ENCODE measurements around the gene GRM1. TPM values are rescaled to one million over a fixed set of nuclear protein-coding genes. Genes with fewer than 3 reads are reported as not detected.

The GRM1 gene
- total RNA-seq, 1 experiment from 2014 or later = not detected

- no peak for DNase-seq (ENCODE audit: low read depth)
These were observed 428.0 kb downstream of the GRM1 start for GRCh38 chr6:146456886-146457285.

DNA sequence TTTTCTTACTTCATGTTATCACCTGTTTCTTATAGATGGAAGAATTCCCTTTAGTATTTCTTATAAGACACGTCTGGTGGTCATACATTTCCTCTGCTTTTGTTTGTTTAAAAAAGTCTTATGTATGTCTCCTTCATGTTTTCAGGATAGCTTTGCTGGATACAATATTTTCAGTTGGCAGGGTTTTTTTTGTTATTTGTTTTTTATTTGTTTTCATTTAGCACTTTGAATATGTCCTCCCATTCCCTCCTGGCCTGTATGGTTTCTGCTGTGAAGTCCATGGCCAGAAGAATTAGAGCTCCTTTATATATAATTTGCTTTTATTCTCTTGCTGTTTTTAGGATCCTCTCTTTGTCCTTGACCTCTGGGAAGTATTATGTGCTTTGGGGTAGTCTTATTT lies 432.1 kb downstream of the GRM1 start:
- no peak for DNase-seq (ENCODE audit: low read depth)

GRCh38 chr6:146470091-146470770 lies 441.4 kb downstream of the GRM1 start:
- no peak for DNase-seq (ENCODE audit: low read depth)

DNA sequence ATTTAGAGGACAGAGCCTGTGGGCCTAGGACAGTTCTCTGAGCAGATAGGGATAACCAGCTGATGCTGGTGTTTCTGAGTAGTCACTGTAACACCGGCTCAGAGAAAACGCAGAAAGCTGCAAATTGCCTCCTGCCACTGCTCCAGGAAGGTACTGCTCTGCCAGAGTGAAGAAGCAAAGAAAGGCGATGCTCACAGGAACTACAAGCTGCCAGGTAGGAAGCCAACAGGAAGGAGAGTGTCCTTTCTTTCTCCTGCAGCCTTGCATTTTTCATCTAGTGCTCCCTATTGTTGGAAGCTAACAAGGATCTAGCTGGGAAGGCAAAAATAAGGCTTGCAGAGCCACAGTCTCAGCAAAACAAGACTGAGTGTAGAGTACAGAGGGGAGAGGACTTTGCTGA lies 444.1 kb downstream of the GRM1 start:
- no peak for DNase-seq (ENCODE audit: low read depth)

- no peak for DNase-seq (ENCODE audit: low read depth)
These were observed 452.7 kb downstream of the GRM1 start for GRCh38 chr6:146481527-146481926.

DNA sequence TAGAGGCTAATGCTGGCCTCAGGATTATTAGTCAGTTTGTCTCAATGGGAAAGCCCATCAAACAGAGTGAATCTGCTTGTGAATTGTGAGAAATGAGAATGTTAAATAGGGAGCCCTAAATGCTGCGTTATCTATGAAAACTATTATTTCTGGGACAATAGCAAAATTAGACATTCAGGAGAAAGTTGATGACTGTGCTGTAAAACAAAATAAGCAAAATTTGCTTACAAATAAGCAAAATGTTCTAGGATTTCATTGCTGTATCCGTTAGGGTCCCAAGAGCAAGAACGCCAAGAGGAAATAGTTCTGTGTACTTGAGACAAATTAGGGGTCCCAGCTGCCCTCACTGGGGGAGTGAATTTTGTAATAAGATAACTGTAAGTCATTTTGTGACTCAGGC lies 455.5 kb downstream of the GRM1 start:
- DNase-seq (ENCODE audit: low read depth) = no peak

Other genes starting within 250 kb of the GRM1 start
- 6.6 and 7.3 TPM in 2 replicates for gene FBXO30, start 214.3 kb upstream of the GRM1 start, total RNA-seq (2014; rRNA removed; shearing (Covaris generic))
- gene SHPRH, start 64.7 kb upstream of the GRM1 start, total RNA-seq (2014; rRNA removed; shearing (Covaris generic)) = 10.7 and 14.8 TPM in 2 replicates

Measured in Daoy (cell line).